Measurements from ENCODE around the gene KDELR1.

DNA sequence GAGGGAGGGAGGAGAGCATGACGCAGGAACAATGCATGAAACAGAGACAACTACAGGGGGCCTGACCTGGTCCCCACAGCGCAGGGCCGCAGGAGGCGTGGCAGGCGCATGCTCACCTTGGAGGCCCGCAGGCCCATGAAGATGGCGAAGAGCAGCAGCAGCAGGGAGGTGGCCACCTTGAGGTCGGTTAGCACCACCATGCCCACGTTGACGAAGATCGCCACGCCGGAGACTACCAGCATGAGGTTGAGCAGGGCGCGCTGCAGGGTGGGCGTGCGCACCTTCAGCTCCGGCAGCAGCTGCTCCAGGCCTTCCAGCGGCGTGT is 49.0 kb downstream of the KDELR1 start:
- TF ChIP-seq, protein P1, sequence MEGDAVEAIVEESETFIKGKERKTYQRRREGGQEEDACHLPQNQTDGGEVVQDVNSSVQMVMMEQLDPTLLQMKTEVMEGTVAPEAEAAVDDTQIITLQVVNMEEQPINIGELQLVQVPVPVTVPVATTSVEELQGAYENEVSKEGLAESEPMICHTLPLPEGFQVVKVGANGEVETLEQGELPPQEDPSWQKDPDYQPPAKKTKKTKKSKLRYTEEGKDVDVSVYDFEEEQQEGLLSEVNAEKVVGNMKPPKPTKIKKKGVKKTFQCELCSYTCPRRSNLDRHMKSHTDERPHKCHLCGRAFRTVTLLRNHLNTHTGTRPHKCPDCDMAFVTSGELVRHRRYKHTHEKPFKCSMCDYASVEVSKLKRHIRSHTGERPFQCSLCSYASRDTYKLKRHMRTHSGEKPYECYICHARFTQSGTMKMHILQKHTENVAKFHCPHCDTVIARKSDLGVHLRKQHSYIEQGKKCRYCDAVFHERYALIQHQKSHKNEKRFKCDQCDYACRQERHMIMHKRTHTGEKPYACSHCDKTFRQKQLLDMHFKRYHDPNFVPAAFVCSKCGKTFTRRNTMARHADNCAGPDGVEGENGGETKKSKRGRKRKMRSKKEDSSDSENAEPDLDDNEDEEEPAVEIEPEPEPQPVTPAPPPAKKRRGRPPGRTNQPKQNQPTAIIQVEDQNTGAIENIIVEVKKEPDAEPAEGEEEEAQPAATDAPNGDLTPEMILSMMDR (IDR thresholded peaks at IDR 0.05; ENCODE audit: low read length) = no peak
- TF ChIP-seq EZH2 (IDR thresholded peaks at IDR 0.05; ENCODE audit: borderline replicate concordance, low read length) = no peak
